ENCODE measurements around the gene PGP.

PGP gene

GRCh38 chr16:2244926-2245795 lies 30.5 kb upstream of the PGP start:
- Histone ChIP-seq H3K18ac (ENCODE audit: low read depth in 1 of 2, low read length in 2 of 2) (no peak overlapping the region), H4K91ac (ENCODE audit: low read length) (no peak overlapping the region), H3K4me3 (ENCODE audit: insufficient read depth in 1 of 2, low read depth in 1 of 2, low read length in 2 of 2) (no peak overlapping the region), H3K27ac (ENCODE audit: low read length, poor library complexity, severe bottlenecking) (no peak overlapping the region), H2BK120ac (ENCODE audit: low read depth, low read length) (no peak overlapping the region), H3K14ac (ENCODE audit: low read length in 2 of 2) (no peak overlapping the region), H3K23ac (ENCODE audit: low read length in 2 of 2) (no peak overlapping the region), H3K36me3 (ENCODE audit: control insufficient read depth in 1 of 2, insufficient read depth in 2 of 2, low read depth in 1 of 2, low read length in 2 of 2) (peaks cover 46 to 48% of the 10 kb centered on the region in 2 experiments), H3K27me3 (ENCODE audit: control insufficient read depth in 1 of 2, insufficient read depth in 1 of 2, low read length in 2 of 2) (no peaks in the 10 kb centered on the region), H3K4me2 (ENCODE audit: low read length, poor library complexity, severe bottlenecking) (no peak overlapping the region), H3K4ac (ENCODE audit: low read depth in 1 of 2, low read length in 2 of 2) (no peak overlapping the region), H3K79me1 (replicated peaks; ENCODE audit: low read length, poor library complexity, severe bottlenecking) (peaks cover 27% of the 10 kb centered on the region), H3K9me3 (ENCODE audit: control insufficient read depth, low read length) (no peaks in the 10 kb centered on the region), H2BK12ac (ENCODE audit: low read length in 2 of 2) (no peak overlapping the region), H2AK5ac (ENCODE audit: low read length, severe bottlenecking) (no peak overlapping the region), H3K4me1 (ENCODE audit: control insufficient read depth, insufficient read depth, low read depth, low read length) (peaks cover 3% of the 10 kb centered on the region), H4K8ac (ENCODE audit: low read length) (no peak overlapping the region), H2BK5ac (ENCODE audit: low read depth, low read length, poor library complexity, severe bottlenecking) (no peak overlapping the region), H2AFZ (ENCODE audit: low read depth, low read length) (no peak overlapping the region), H2BK15ac (ENCODE audit: low read depth, poor library complexity, severe bottlenecking) (no peak overlapping the region), H3K9ac (ENCODE audit: low read length) (no peak overlapping the region)
- 94% methylated on average over 30 of the region's 30 CpGs for WGBS
- no peak for DNase-seq

GRCh38 chr16:2244301-2244700 lies 29.7 kb upstream of the PGP start:
- H2AK5ac ChIP-seq (ENCODE audit: low read length, severe bottlenecking), result no peak overlapping the region
- H4K8ac ChIP-seq (ENCODE audit: low read length), result no peak overlapping the region
- DNase-seq, result no peak
- H2BK5ac ChIP-seq (ENCODE audit: low read depth, low read length, poor library complexity, severe bottlenecking), result no peak overlapping the region
- no peak overlapping the region for H2BK120ac ChIP-seq (ENCODE audit: low read depth, low read length)
- no peak overlapping the region for H2AFZ ChIP-seq (ENCODE audit: low read depth, low read length)
- no peak overlapping the region for H3K27ac ChIP-seq (ENCODE audit: low read length, poor library complexity, severe bottlenecking)
- H3K9ac ChIP-seq (ENCODE audit: low read length), result no peak overlapping the region
- peaks cover 26% of the 10 kb centered on the region for H3K79me1 ChIP-seq (replicated peaks; ENCODE audit: low read length, poor library complexity, severe bottlenecking)
- no peak overlapping the region for H3K4me3 ChIP-seq (ENCODE audit: insufficient read depth in 1 of 2, low read depth in 1 of 2, low read length in 2 of 2)
- H3K18ac ChIP-seq (ENCODE audit: low read depth in 1 of 2, low read length in 2 of 2), result no peak overlapping the region
- no peak overlapping the region for H3K14ac ChIP-seq (ENCODE audit: low read length in 2 of 2)
- H2BK15ac ChIP-seq (ENCODE audit: low read depth, poor library complexity, severe bottlenecking), result no peak overlapping the region
- no peak overlapping the region for H3K4ac ChIP-seq (ENCODE audit: low read depth in 1 of 2, low read length in 2 of 2)
- no peak overlapping the region for H3K4me2 ChIP-seq (ENCODE audit: low read length, poor library complexity, severe bottlenecking)
- no peak overlapping the region for H4K91ac ChIP-seq (ENCODE audit: low read length)
- peaks cover 52 to 53% of the 10 kb centered on the region in 2 experiments for H3K36me3 ChIP-seq (ENCODE audit: control insufficient read depth in 1 of 2, insufficient read depth in 2 of 2, low read depth in 1 of 2, low read length in 2 of 2)
- no peaks in the 10 kb centered on the region for H3K9me3 ChIP-seq (ENCODE audit: control insufficient read depth, low read length)
- peaks cover 2% of the 10 kb centered on the region for H3K4me1 ChIP-seq (ENCODE audit: control insufficient read depth, insufficient read depth, low read depth, low read length)
- H2BK12ac ChIP-seq (ENCODE audit: low read length in 2 of 2), result no peak overlapping the region
- H3K23ac ChIP-seq (ENCODE audit: low read length in 2 of 2), result no peak overlapping the region
- WGBS, result 89% methylated on average over 17 of the region's 17 CpGs
- no peaks in the 10 kb centered on the region for H3K27me3 ChIP-seq (ENCODE audit: control insufficient read depth in 1 of 2, insufficient read depth in 1 of 2, low read length in 2 of 2)

GRCh38 chr16:2243781-2244180 lies 29.1 kb upstream of the PGP start:
- no peaks in the 10 kb centered on the region for H3K27me3 ChIP-seq (ENCODE audit: control insufficient read depth in 1 of 2, insufficient read depth in 1 of 2, low read length in 2 of 2)
- no peak overlapping the region for H2AK5ac ChIP-seq (ENCODE audit: low read length, severe bottlenecking)
- peaks cover 52 to 56% of the 10 kb centered on the region in 2 experiments for H3K36me3 ChIP-seq (ENCODE audit: control insufficient read depth in 1 of 2, insufficient read depth in 2 of 2, low read depth in 1 of 2, low read length in 2 of 2)
- H3K79me1 ChIP-seq (replicated peaks; ENCODE audit: low read length, poor library complexity, severe bottlenecking), result peaks cover 24% of the 10 kb centered on the region
- no peak overlapping the region for H4K91ac ChIP-seq (ENCODE audit: low read length)
- H3K4me3 ChIP-seq (ENCODE audit: insufficient read depth in 1 of 2, low read depth in 1 of 2, low read length in 2 of 2), result no peak overlapping the region
- peaks cover 2% of the 10 kb centered on the region for H3K4me1 ChIP-seq (ENCODE audit: control insufficient read depth, insufficient read depth, low read depth, low read length)
- no peak overlapping the region for H3K18ac ChIP-seq (ENCODE audit: low read depth in 1 of 2, low read length in 2 of 2)
- H2BK5ac ChIP-seq (ENCODE audit: low read depth, low read length, poor library complexity, severe bottlenecking), result no peak overlapping the region
- no peak overlapping the region for H2BK15ac ChIP-seq (ENCODE audit: low read depth, poor library complexity, severe bottlenecking)
- no peak overlapping the region for H2BK120ac ChIP-seq (ENCODE audit: low read depth, low read length)
- H2BK12ac ChIP-seq (ENCODE audit: low read length in 2 of 2), result no peak overlapping the region
- no peak overlapping the region for H2AFZ ChIP-seq (ENCODE audit: low read depth, low read length)
- 97% methylated on average over 11 of the region's 11 CpGs for WGBS
- H3K23ac ChIP-seq (ENCODE audit: low read length in 2 of 2), result no peak overlapping the region
- H3K9me3 ChIP-seq (ENCODE audit: control insufficient read depth, low read length), result no peaks in the 10 kb centered on the region
- no peak overlapping the region for H3K27ac ChIP-seq (ENCODE audit: low read length, poor library complexity, severe bottlenecking)
- H3K4ac ChIP-seq (ENCODE audit: low read depth in 1 of 2, low read length in 2 of 2), result no peak overlapping the region
- no peak overlapping the region for H3K4me2 ChIP-seq (ENCODE audit: low read length, poor library complexity, severe bottlenecking)
- H3K14ac ChIP-seq (ENCODE audit: low read length in 2 of 2), result no peak overlapping the region
- no peak overlapping the region for H4K8ac ChIP-seq (ENCODE audit: low read length)
- H3K9ac ChIP-seq (ENCODE audit: low read length), result no peak overlapping the region
- DNase-seq, result no peak

GRCh38 chr16:2243031-2243528 lies 28.4 kb upstream of the PGP start:
- Histone ChIP-seq H3K27ac (ENCODE audit: low read length, poor library complexity, severe bottlenecking) (no peak overlapping the region), H3K4me3 (ENCODE audit: insufficient read depth in 1 of 2, low read depth in 1 of 2, low read length in 2 of 2) (no peak overlapping the region), H3K79me1 (replicated peaks; ENCODE audit: low read length, poor library complexity, severe bottlenecking) (peaks cover 24% of the 10 kb centered on the region), H3K4me1 (ENCODE audit: control insufficient read depth, insufficient read depth, low read depth, low read length) (peaks cover 2% of the 10 kb centered on the region), H2BK5ac (ENCODE audit: low read depth, low read length, poor library complexity, severe bottlenecking) (no peak overlapping the region), H2AFZ (ENCODE audit: low read depth, low read length) (no peak overlapping the region), H3K18ac (ENCODE audit: low read depth in 1 of 2, low read length in 2 of 2) (no peak overlapping the region), H2BK120ac (ENCODE audit: low read depth, low read length) (no peak overlapping the region), H3K23ac (ENCODE audit: low read length in 2 of 2) (no peak overlapping the region), H3K9ac (ENCODE audit: low read length) (no peak overlapping the region), H2AK5ac (ENCODE audit: low read length, severe bottlenecking) (no peak overlapping the region), H4K8ac (ENCODE audit: low read length) (no peak overlapping the region), H3K4me2 (ENCODE audit: low read length, poor library complexity, severe bottlenecking) (no peak overlapping the region), H3K9me3 (ENCODE audit: control insufficient read depth, low read length) (no peaks in the 10 kb centered on the region), H4K91ac (ENCODE audit: low read length) (no peak overlapping the region), H2BK15ac (ENCODE audit: low read depth, poor library complexity, severe bottlenecking) (no peak overlapping the region), H3K14ac (ENCODE audit: low read length in 2 of 2) (no peak overlapping the region), H3K4ac (ENCODE audit: low read depth in 1 of 2, low read length in 2 of 2) (no peak overlapping the region), H3K36me3 (ENCODE audit: control insufficient read depth in 1 of 2, insufficient read depth in 2 of 2, low read depth in 1 of 2, low read length in 2 of 2) (peaks cover 52 to 59% of the 10 kb centered on the region in 2 experiments), H2BK12ac (ENCODE audit: low read length in 2 of 2) (no peak overlapping the region), H3K27me3 (ENCODE audit: control insufficient read depth in 1 of 2, insufficient read depth in 1 of 2, low read length in 2 of 2) (no peaks in the 10 kb centered on the region)
- no peak for DNase-seq
- 96% methylated on average over 19 of the region's 19 CpGs for WGBS

Measured in mesenchymal stem cell (in vitro differentiated cells and primary cell).